Activated CD8-positive, alpha-beta memory T cell treated with anti-CD3 and anti-CD28 coated beads for 24 hours (primary cell): ENCODE results near the gene MICU1.
"Not testable (repeated sequence)": the region's sequence is repeated elsewhere in the genome, so short reads cannot be mapped to it uniquely, and the experiment has no call there.

Experiments
- DNase-seq: peaks from one replicate; pipeline ENCODE4 v3.0.0-alpha.2; 2020

The MICU1 gene

GRCh38 chr10:72375585-72375984, 250.3 kb downstream of the MICU1 start:
- DNase-seq, result no peak

GRCh38 chr10:72375173-72375572, 250.7 kb downstream of the MICU1 start:
- no peak for DNase-seq

- no peak for DNase-seq
Measured at GRCh38 chr10:72370201-72370722, 255.6 kb downstream of the MICU1 start.

- no peak for DNase-seq
Measured at GRCh38 chr10:72367301-72367960, 258.4 kb downstream of the MICU1 start.

GRCh38 chr10:72365106-72365895, 260.6 kb downstream of the MICU1 start:
- DNase-seq, result no peak

GRCh38 chr10:72364239-72364777, 261.6 kb downstream of the MICU1 start:
- DNase-seq, result peak; percentile 92

- DNase-seq, result no peak
Measured at GRCh38 chr10:72356987-72357386, 268.9 kb downstream of the MICU1 start.

GRCh38 chr10:72356115-72356514, 269.8 kb downstream of the MICU1 start:
- DNase-seq, result no peak

- no peak for DNase-seq
Measured at GRCh38 chr10:72355214-72355555, 270.7 kb downstream of the MICU1 start.

GRCh38 chr10:72354356-72355213, 271.3 kb downstream of the MICU1 start, which contains the start of gene DNAJB12:
Gene DNAJB12 (minus strand): TSS chr10:72354919. CDS start chr10:72354897, 22 bp downstream.
- peak; percentile 97 for DNase-seq

- DNase-seq, result peak; percentile 65
Measured at GRCh38 chr10:72353965-72354355, 271.9 kb downstream of the MICU1 start.

GRCh38 chr10:72353028-72353964, 272.6 kb downstream of the MICU1 start:
- no peak for DNase-seq

- DNase-seq, result no peak
Measured at GRCh38 chr10:72351479-72351878, 274.4 kb downstream of the MICU1 start.

- no peak for DNase-seq
Measured at GRCh38 chr10:72349438-72349837, 276.4 kb downstream of the MICU1 start.

GRCh38 chr10:72348282-72348681, 277.6 kb downstream of the MICU1 start:
- DNase-seq, result no peak

- DNase-seq, result not testable (repeated sequence)
Measured at GRCh38 chr10:72346117-72346516, 279.8 kb downstream of the MICU1 start.

GRCh38 chr10:72344932-72345331, 280.9 kb downstream of the MICU1 start:
- DNase-seq, result peak; percentile 68

GRCh38 chr10:72342911-72343310, 283.0 kb downstream of the MICU1 start:
- DNase-seq, result no peak

- peak; percentile 92 for DNase-seq
Measured at GRCh38 chr10:72340510-72341261, 285.2 kb downstream of the MICU1 start.

- DNase-seq, result no peak
Measured at GRCh38 chr10:72338180-72338579, 287.7 kb downstream of the MICU1 start.

GRCh38 chr10:72337722-72338121, 288.2 kb downstream of the MICU1 start:
- DNase-seq, result no peak
